Measurements from ENCODE around the gene SERTM1.

GRCh38 chr13:36674337-36675212 is 755 bp downstream of the SERTM1 start:
- TF ChIP-seq CTCF (IDR thresholded peaks at IDR 0.05 in 4 of 5, conservative IDR thresholded peaks at IDR 0.05 in 1 of 5) (no peak), POLR2A (IDR thresholded peaks at IDR 0.05) (no peak)

All from gastrocnemius medialis (tissue), 4 donors.